Measurements from ENCODE around the gene SPG11. TPM values are rescaled to one million over a fixed set of nuclear protein-coding genes. Genes with fewer than 3 reads are reported as not detected.

The SPG11 gene
- total and polyA plus RNA-seq, 2 experiments from 2014 or later = 21.5 to 53.6 TPM

DNA sequence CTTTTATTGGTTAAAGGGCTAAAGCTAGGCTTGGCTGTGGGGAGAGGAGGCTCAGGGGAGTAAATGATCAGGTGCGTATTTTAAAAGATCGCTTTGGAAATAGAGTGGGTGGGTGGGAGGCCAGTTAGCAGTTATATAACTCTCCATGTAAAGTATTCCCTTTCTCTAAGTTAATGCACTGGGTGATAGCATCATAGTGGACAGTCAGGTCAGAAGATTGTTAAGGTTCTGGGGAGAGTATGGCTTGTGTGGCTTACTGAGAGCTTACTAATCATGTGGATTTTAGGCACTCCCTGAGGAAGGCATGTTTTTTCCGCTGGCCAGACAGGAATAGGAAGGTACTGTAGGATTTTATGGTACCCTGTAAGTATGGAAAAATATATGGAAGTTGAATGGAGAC is 132.8 kb downstream of the SPG11 start:
- Histone ChIP-seq H3K27ac (no peak overlapping the region), H3K27me3 (replicated peaks; ENCODE audit: insufficient read depth) (no peaks in the 10 kb centered on the region), H4K20me1 (ENCODE audit: insufficient read depth) (no peaks in the 10 kb centered on the region), H3K79me2 (ENCODE audit: insufficient read depth) (peaks cover 13% of the 10 kb centered on the region), H3K9me3 (ENCODE audit: low read depth) (no peaks in the 10 kb centered on the region), H3K9ac (no peak overlapping the region), H2AFZ (no peak overlapping the region), H3K36me3 (ENCODE audit: low read depth) (peaks cover 4% of the 10 kb centered on the region; the same call in 1 of the 2 replicates), H3F3A (ENCODE audit: insufficient read depth) (peaks cover 6% of the 10 kb centered on the region; the same call in 1 of the 2 replicates), H3K9me2 (ENCODE audit: insufficient read depth) (no peaks in the 10 kb centered on the region), H3K4me2 (ENCODE audit: unreplicated experiment) (no peak overlapping the region), H3K4me1 (ENCODE audit: insufficient read depth) (peaks cover 8% of the 10 kb centered on the region), H3K4me3 (no peak overlapping the region)
- TF ChIP-seq EZH2phosphoT487 (IDR thresholded peaks at IDR 0.05; ENCODE audit: insufficient read depth, low read depth) (no peak), EZH2 (IDR thresholded peaks at IDR 0.05; ENCODE audit: insufficient read depth, poor library complexity, severe bottlenecking) (no peak)
- WGBS, 2 experiments (ENCODE audit: low coverage in 1 of 2, low lambda C conversion rate in 2 of 2, missing lambda C conversion rate in 2 of 2) = 89 to 92% methylated on average over 3 of the region's 3 CpGs
- in situ Hi-C loops (cut with MboI) = no loop called here
- DNase-seq = no peak

DNA sequence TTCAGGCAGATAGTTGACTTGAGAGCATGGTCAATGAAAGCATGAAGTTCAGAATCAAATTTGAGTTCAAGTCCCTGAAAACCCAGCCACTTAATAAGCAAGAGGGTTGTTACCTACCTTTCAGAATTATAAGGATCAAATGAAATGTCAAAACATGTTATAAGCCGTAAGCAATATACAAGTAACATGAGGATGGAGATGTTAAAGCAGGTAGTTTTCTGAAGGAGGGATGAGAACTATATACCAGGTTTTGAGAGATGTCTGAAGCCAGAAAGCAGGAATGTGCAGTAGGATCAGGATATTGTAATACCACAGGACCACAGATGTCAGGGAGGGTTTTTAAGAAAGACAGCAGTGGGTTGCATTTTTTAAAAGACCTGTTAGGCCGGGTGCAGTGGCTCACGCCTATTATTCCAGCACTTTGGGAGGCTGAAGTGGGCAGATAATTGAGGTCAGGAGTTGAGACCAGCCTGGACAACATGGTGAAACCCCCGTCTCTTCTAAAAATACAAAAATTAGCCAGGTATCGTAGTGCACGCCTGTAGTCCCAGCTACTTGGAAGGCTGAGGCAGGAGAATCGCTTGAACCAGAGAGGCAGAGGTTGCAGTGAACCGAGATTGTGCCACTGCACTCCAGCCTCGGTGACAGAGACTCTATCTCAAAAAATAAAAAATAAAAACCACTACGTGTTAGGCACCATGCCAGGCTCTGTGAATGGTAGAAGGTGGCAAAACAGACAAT is 133.4 kb downstream of the SPG11 start:
- no peak for DNase-seq
- in situ Hi-C loops (cut with MboI) = no loop called here

DNA sequence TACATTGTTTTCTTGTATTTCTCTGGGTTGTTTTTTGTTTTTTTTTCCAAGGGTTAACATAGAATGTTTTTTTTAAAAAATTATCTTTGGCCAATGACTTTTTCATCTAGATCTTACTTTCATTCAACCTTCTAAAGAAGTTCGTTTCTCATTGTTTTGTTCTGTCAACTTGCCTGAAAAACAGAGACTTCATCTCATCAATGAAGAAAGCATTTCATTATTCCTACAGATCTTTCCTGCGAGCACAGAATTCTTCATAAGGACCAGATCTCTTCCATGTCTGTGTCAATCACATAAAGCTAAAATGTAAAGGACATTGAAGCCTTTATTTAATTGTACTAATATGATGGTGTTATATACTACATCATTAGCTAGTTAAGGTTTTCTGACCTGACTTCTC is 136.2 kb downstream of the SPG11 start:
- H3K4me3 ChIP-seq = no peak overlapping the region
- H3K27me3 ChIP-seq (replicated peaks; ENCODE audit: insufficient read depth) = no peaks in the 10 kb centered on the region
- H3F3A ChIP-seq (ENCODE audit: insufficient read depth) = peaks cover 13% of the 10 kb centered on the region; the same call in 1 of the 2 replicates
- H3K79me2 ChIP-seq (ENCODE audit: insufficient read depth) = no peaks in the 10 kb centered on the region
- no peaks in the 10 kb centered on the region; the same call in 1 of the 2 replicates for H3K4me1 ChIP-seq (ENCODE audit: insufficient read depth)
- H3K9ac ChIP-seq = no peak overlapping the region
- no peaks in the 10 kb centered on the region for H4K20me1 ChIP-seq (ENCODE audit: insufficient read depth)
- no peaks in the 10 kb centered on the region for H3K9me2 ChIP-seq (ENCODE audit: insufficient read depth)
- H3K27ac ChIP-seq = no peak overlapping the region
- H3K4me2 ChIP-seq (ENCODE audit: unreplicated experiment) = no peak overlapping the region
- H2AFZ ChIP-seq = no peak overlapping the region
- WGBS, 2 experiments (ENCODE audit: low coverage in 1 of 2, low lambda C conversion rate in 2 of 2, missing lambda C conversion rate in 2 of 2) = 96% methylated on average over 2 of the region's 2 CpGs
- TF ChIP-seq EZH2 (IDR thresholded peaks at IDR 0.05; ENCODE audit: insufficient read depth, poor library complexity, severe bottlenecking) (no peak), EZH2phosphoT487 (IDR thresholded peaks at IDR 0.05; ENCODE audit: insufficient read depth, low read depth) (no peak)
- H3K9me3 ChIP-seq (ENCODE audit: low read depth) = no peaks in the 10 kb centered on the region
- in situ Hi-C loops (cut with MboI) = no loop called here
- H3K36me3 ChIP-seq (ENCODE audit: low read depth) = peaks cover 19% of the 10 kb centered on the region; the same call in 1 of the 2 replicates
- no peak for DNase-seq

More for the DNA sequence above, 133.4 kb downstream of the SPG11 start:
- peaks cover 9% of the 10 kb centered on the region; the same call in 1 of the 2 replicates for H3K36me3 ChIP-seq (ENCODE audit: low read depth)
- H3K79me2 ChIP-seq (ENCODE audit: insufficient read depth) = peaks cover 6% of the 10 kb centered on the region
- H4K20me1 ChIP-seq (ENCODE audit: insufficient read depth) = no peaks in the 10 kb centered on the region
- peaks cover 6% of the 10 kb centered on the region; the same call in 1 of the 2 replicates for H3F3A ChIP-seq (ENCODE audit: insufficient read depth)
- no peak overlapping the region for H3K4me2 ChIP-seq (ENCODE audit: unreplicated experiment)
- no peak overlapping the region for H3K9ac ChIP-seq
- 79 to 80% methylated on average over 10 of the region's 10 CpGs for WGBS, 2 experiments (ENCODE audit: low coverage in 1 of 2, low lambda C conversion rate in 2 of 2, missing lambda C conversion rate in 2 of 2)
- no peak overlapping the region for H2AFZ ChIP-seq
- TF ChIP-seq EZH2 (IDR thresholded peaks at IDR 0.05; ENCODE audit: insufficient read depth, poor library complexity, severe bottlenecking) (no peak), EZH2phosphoT487 (IDR thresholded peaks at IDR 0.05; ENCODE audit: insufficient read depth, low read depth) (no peak)
- no peaks in the 10 kb centered on the region for H3K27me3 ChIP-seq (replicated peaks; ENCODE audit: insufficient read depth)
- H3K27ac ChIP-seq = no peak overlapping the region
- peaks cover 2% of the 10 kb centered on the region; the same call in 1 of the 2 replicates for H3K4me1 ChIP-seq (ENCODE audit: insufficient read depth)
- H3K9me3 ChIP-seq (ENCODE audit: low read depth) = no peaks in the 10 kb centered on the region
- H3K4me3 ChIP-seq = no peak overlapping the region
- H3K9me2 ChIP-seq (ENCODE audit: insufficient read depth) = no peaks in the 10 kb centered on the region

DNA sequence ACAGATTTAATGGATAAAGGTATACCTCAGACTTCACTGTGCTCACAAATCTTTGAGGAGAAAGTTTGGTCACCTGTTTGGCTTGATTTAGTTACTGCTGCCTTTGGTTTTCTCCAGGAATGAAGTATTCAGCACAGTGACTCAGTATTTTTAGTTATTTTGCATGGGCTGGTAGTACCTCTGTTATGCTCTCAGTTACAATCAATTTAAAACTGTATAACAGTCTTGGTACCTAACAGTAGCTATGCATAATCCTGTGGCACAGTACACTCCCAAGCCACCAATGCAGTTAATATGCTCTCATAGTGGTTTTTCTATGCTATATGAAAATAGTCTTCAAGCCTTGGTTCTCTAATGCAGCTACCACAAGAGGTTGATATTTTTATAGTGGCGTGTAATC is 138.4 kb downstream of the SPG11 start:
- Histone ChIP-seq H3F3A (ENCODE audit: insufficient read depth) (peaks cover 7% of the 10 kb centered on the region; the same call in 1 of the 2 replicates), H2AFZ (no peak overlapping the region), H3K36me3 (ENCODE audit: low read depth) (peaks cover 24% of the 10 kb centered on the region), H3K27ac (no peak overlapping the region), H3K9ac (no peak overlapping the region), H4K20me1 (ENCODE audit: insufficient read depth) (no peaks in the 10 kb centered on the region), H3K4me2 (ENCODE audit: unreplicated experiment) (no peak overlapping the region), H3K27me3 (replicated peaks; ENCODE audit: insufficient read depth) (no peaks in the 10 kb centered on the region), H3K79me2 (ENCODE audit: insufficient read depth) (no peaks in the 10 kb centered on the region), H3K9me3 (ENCODE audit: low read depth) (no peaks in the 10 kb centered on the region), H3K9me2 (ENCODE audit: insufficient read depth) (no peaks in the 10 kb centered on the region), H3K4me1 (ENCODE audit: insufficient read depth) (no peaks in the 10 kb centered on the region; the same call in 1 of the 2 replicates), H3K4me3 (no peak overlapping the region)
- 92 to 97% methylated on average over 1 of the region's 1 CpG for WGBS, 2 experiments (ENCODE audit: low coverage in 1 of 2, low lambda C conversion rate in 2 of 2, missing lambda C conversion rate in 2 of 2)
- no peak for DNase-seq
- no peak for TF ChIP-seq EZH2 (IDR thresholded peaks at IDR 0.05; ENCODE audit: insufficient read depth, poor library complexity, severe bottlenecking)
- TF ChIP-seq EZH2phosphoT487 (IDR thresholded peaks at IDR 0.05; ENCODE audit: insufficient read depth, low read depth) = no peak
- in situ Hi-C loops (cut with MboI) = no loop called here

All from GM23248 (cell line).